NB4 (cell line): ENCODE measurements around the gene DLD.

ENCODE experiments used
- POLR2A ChIP-seq: IDR thresholded peaks from 2 replicates; pipeline ENCODE4 v1.6.1; 2011; ENCODE audit warnings: mild to moderate bottlenecking; ENCODE audit not compliant: insufficient read length; ENCODE audit errors: extremely low read depth
- TF ChIP-seq, protein P1 (sequence below): IDR thresholded peaks from one replicate; pipeline ENCODE4 v1.5.1; 2012; ENCODE audit warnings: low read depth, low read length

DNA sequence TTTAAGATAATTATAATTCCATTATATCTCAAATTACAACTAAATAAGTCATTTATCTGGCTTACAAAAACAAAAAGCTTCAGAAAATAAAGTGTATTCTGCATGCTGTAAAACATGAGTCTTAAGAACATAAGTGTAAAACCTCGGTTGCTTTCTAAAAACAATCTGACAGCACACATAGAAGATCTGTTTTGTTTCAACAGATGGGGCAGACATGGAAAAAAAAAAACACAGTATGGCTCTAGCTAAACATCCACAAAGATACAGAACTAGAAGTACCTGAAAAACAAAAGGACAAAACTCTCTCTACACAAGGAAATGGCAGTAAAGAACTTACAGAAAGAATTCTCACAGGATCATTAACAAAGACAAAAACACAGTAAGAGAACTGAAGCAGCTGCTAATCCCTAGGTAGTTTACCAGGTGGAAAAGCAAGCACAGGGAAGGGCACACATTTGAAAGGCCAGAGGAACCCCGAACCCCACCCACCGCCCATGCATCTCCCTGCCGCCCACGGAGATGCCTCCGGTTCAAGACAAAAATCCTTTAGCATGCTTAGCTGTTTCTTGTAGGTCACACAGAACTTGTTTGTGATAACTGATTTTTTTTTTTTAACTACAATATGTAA is 42.5 kb downstream of the DLD start:
- TF ChIP-seq, protein P1, sequence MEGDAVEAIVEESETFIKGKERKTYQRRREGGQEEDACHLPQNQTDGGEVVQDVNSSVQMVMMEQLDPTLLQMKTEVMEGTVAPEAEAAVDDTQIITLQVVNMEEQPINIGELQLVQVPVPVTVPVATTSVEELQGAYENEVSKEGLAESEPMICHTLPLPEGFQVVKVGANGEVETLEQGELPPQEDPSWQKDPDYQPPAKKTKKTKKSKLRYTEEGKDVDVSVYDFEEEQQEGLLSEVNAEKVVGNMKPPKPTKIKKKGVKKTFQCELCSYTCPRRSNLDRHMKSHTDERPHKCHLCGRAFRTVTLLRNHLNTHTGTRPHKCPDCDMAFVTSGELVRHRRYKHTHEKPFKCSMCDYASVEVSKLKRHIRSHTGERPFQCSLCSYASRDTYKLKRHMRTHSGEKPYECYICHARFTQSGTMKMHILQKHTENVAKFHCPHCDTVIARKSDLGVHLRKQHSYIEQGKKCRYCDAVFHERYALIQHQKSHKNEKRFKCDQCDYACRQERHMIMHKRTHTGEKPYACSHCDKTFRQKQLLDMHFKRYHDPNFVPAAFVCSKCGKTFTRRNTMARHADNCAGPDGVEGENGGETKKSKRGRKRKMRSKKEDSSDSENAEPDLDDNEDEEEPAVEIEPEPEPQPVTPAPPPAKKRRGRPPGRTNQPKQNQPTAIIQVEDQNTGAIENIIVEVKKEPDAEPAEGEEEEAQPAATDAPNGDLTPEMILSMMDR = no peak
- no peak for TF ChIP-seq POLR2A
